B cell (primary cell): ENCODE measurements around the gene AKIP1.

Source experiments
- CTCF ChIP-seq: fragments of 200-600 bp; IDR thresholded peaks from one replicate; pipeline ENCODE4 v1.8.0; 2022; ENCODE audit warnings: antibody characterized with exemption, mild to moderate bottlenecking
- EZH2 ChIP-seq: IDR thresholded peaks from 2 replicates; pipeline ENCODE4 v1.6.1; 2012; ENCODE audit warnings: borderline replicate concordance, low read depth, mild to moderate bottlenecking, moderate library complexity, low read length; ENCODE audit not compliant: insufficient read depth, poor library complexity, severe bottlenecking

DNA sequence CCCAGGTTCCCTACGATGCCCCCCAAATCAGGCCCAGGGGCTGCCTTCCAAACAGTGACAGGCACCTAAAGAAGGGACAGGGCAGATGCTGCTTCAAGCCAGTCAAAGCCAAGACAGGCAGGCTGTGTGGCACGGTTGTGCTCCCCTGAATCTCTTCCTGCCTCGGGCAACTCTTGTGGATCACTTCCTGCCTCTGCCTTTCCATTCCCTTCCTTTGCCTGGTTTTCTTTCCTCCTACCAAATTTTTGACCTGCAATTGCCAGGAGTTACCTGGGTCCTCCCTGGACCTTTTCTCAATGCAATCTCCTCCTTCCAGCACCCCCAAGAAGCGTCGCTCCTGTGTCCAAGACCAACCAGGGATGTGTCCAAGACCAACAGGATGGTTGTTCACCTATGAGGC lies 16.2 kb downstream of the AKIP1 start:
- TF ChIP-seq CTCF (no peak), EZH2 (no peak)
